Activated T-helper 2 cell treated with anti-CD3 and anti-CD28 coated beads, Interferon-gamma antibody, Interleukin-2, Interleukin-4, amounts not matched to agents 10 μg/mL and 5 μg/mL and 100 μg/mL, durations not matched to agents 14 hours and 24 hours and 36 hours (primary cell): Measurements from ENCODE around the gene PCDH9. TPM values are rescaled to one million over a fixed set of nuclear protein-coding genes. Genes with fewer than 3 reads are reported as not detected.
A peak's percentile ranks its signal among the peaks of the same experiment; 100 is the strongest.

ENCODE experiments used
- DNase-seq: peaks from one replicate; pipeline ENCODE4 v3.0.0; 2021; ENCODE audit warnings: low spot score
- H3K27ac Mint-ChIP-seq: one replicate; pipeline ENCODE4 v1.8.0; 2021; ENCODE audit warnings: mixed read lengths
- H3K27me3 Mint-ChIP-seq: one replicate; pipeline ENCODE4 v1.8.0; 2021; ENCODE audit warnings: low read depth, mixed read lengths
- H3K36me3 Mint-ChIP-seq: one replicate; pipeline ENCODE4 v1.8.0; 2021; ENCODE audit warnings: low read depth, mixed read lengths
- H3K4me1 Mint-ChIP-seq: one replicate; pipeline ENCODE4 v1.8.0; 2021; ENCODE audit warnings: low read depth, mixed read lengths
- H3K4me3 Mint-ChIP-seq: one replicate; pipeline ENCODE4 v1.8.0; 2021; ENCODE audit warnings: low read depth, mild to moderate bottlenecking, moderate library complexity, mixed read lengths
- H3K9me3 Mint-ChIP-seq: one replicate; pipeline ENCODE4 v1.8.0; 2021; ENCODE audit warnings: mixed read lengths
- intact Hi-C: fragments of 100-400 bp; cut with micrococcal nuclease; formaldehyde crosslinking; loops from one replicate; pipeline ENCODE4 v1.15.1; 2023
- total RNA-seq: library from RNA; stranded (reverse); gene quantifications from 2 replicates; pipeline ENCODE4 v1.2.3, GENCODE V29; 2022

The PCDH9 gene
- total RNA-seq, 1 donor from 2014 or later = 0.18 TPM

DNA sequence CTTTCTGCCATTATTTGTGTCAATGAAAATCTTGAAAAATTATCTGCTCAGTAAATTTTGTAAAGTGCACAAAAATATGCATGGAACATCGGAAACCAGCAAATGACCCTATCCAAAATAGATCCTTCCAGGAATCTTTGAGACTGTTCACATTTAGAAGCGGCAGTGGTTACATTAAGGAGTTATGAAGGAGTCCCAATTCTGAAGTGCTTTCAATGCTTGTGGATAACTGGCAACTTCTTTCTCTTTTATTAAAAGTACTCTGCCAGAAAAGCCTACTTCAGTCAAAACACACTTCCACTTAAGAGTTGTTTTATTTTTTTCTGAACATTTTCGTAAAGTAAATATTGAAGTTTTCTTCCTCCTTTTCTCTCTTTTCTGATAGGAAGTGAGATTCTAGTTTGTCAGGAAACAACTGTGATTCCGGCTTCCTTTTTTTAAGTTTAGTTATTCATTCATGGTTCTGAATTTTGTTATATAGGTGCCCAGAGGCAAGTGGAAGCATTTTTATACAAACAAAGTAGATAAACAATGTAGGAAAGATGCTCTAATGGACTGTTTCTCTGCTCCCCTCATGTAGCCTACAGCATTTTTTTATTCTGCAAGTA is 83.5 kb downstream of the PCDH9 start:
- Mint-ChIP-seq H3K27ac (no peak overlapping the region), H3K4me3 (no peak overlapping the region), H3K27me3 (no peaks in the 10 kb centered on the region), H3K36me3 (no peaks in the 10 kb centered on the region), H3K9me3 (no peaks in the 10 kb centered on the region), H3K4me1 (no peaks in the 10 kb centered on the region)
- no peak for DNase-seq
- intact Hi-C loops = no loop called here

DNA sequence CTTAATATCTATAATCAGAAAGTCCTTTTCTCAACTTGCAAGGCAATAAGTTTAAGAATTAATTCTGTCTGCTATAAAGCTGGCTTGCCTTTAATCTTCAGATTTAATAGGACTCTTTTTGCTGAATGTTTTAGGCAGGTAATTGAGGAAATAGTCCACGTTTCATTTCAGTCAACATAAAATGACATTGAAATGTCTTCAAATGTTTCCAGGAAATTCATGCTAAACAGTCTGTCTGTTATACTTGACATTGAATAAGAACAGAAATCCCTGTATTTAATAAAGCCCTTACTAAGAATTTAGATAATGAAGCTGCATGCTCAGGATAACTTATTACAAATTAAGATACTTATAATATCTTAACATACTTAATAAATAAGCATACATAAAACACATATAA is 84.2 kb downstream of the PCDH9 start:
- intact Hi-C loops = no loop called here
- no peak overlapping the region for H3K27ac Mint-ChIP-seq
- H3K4me1 Mint-ChIP-seq = no peaks in the 10 kb centered on the region
- no peaks in the 10 kb centered on the region for H3K9me3 Mint-ChIP-seq
- H3K4me3 Mint-ChIP-seq = no peak overlapping the region
- H3K27me3 Mint-ChIP-seq = no peaks in the 10 kb centered on the region
- DNase-seq = no peak
- no peaks in the 10 kb centered on the region for H3K36me3 Mint-ChIP-seq

DNA sequence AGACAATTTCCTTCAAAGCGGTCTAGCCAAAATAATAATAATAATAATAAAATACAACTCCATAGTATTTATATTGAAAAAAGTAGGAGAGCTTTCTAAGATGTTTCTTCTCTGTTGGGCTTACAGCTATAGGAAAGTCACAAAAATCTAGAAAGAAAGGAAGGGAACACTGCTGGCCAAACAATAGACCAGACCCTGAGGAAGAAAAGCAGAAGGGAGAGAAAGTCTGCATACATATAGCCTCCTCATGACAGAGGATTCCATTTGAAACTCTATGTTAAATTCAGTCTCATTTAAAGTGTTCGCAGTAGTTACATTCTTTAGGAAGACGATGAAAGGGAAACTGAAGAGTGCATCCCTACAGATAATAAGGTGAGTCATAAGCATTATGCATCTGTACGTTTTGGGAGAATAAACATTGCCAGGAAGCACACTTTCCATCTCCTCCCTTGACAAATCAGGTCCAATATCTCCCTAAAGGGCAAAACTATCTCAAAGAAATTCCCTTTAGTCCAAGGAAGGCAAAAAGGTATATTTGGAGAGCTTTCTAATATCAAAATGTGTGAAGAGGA is 86.5 kb downstream of the PCDH9 start:
- no peak for DNase-seq
- H3K36me3 Mint-ChIP-seq = no peaks in the 10 kb centered on the region
- no peaks in the 10 kb centered on the region for H3K4me1 Mint-ChIP-seq
- no peak overlapping the region for H3K4me3 Mint-ChIP-seq
- no peaks in the 10 kb centered on the region for H3K27me3 Mint-ChIP-seq
- no peaks in the 10 kb centered on the region for H3K9me3 Mint-ChIP-seq
- no peak overlapping the region for H3K27ac Mint-ChIP-seq
- intact Hi-C loops = no loop called here

DNA sequence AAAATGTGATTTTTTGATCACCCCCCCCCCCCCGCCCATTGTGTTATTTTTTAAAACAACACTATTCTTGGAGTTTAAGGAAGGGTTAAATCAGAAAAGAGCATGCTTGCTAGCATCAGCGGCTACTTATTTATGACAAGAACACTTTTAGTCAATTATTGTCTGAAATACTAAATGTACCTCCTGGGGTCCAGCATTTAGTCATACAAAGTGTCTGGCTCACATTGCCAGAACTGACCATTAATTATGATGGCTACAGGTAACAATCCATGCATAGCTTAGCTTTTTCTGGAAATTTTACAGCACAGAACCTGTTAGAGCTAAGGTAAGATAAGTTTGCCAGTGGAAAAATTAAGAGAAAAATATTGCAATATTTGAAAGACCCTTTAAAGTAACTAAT is 90.1 kb downstream of the PCDH9 start:
- intact Hi-C loops = no loop called here
- DNase-seq = no peak
- Mint-ChIP-seq H3K27ac (no peak overlapping the region), H3K9me3 (no peaks in the 10 kb centered on the region), H3K4me1 (no peaks in the 10 kb centered on the region), H3K27me3 (no peaks in the 10 kb centered on the region), H3K4me3 (no peak overlapping the region), H3K36me3 (no peaks in the 10 kb centered on the region)

DNA sequence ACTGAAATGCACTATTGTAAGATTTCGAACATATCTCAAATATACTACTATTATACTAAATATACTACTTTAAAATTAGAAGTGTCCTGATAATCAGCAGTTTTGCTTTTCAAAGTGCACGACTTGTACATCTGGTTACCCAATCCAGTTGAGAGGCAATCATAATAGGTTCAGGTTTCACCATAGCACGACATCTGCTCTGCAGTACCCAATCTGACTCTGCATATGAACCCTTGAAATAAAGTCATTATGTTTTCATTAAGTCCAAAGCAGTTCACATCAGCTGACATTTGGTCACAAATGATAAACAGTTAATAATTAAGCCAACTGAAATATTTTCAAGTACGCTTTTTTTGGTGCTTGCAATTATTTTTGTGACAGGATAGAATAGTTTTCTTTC is 90.6 kb downstream of the PCDH9 start:
- no peak for DNase-seq
- Mint-ChIP-seq H3K4me1 (no peaks in the 10 kb centered on the region), H3K27me3 (no peaks in the 10 kb centered on the region), H3K36me3 (no peaks in the 10 kb centered on the region), H3K9me3 (no peaks in the 10 kb centered on the region), H3K4me3 (no peak overlapping the region), H3K27ac (no peak overlapping the region)
- intact Hi-C loops = no loop called here

DNA sequence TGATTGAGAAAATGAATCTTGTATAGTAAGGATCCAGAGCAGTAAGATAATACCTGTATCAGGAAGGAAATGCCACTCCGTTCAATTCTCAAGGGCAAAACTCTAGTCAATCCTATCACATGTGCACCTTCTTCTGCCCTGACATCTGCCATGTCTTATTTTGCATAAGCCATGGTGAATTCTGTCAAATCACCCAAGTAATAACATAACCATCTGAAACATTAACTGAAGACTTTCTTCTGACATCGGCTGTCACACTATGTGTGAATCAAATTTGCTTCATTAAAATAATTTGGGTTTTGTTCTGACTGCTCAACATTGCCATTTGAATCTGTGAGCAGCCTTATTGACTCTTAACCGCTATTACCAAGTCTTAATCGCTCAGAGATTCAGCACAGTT is 91.2 kb downstream of the PCDH9 start:
- H3K27ac Mint-ChIP-seq = no peak overlapping the region
- no peak for DNase-seq
- H3K9me3 Mint-ChIP-seq = no peaks in the 10 kb centered on the region
- H3K27me3 Mint-ChIP-seq = no peaks in the 10 kb centered on the region
- no peaks in the 10 kb centered on the region for H3K36me3 Mint-ChIP-seq
- intact Hi-C loops = no loop called here
- H3K4me3 Mint-ChIP-seq = no peak overlapping the region
- peaks cover 3% of the 10 kb centered on the region for H3K4me1 Mint-ChIP-seq

DNA sequence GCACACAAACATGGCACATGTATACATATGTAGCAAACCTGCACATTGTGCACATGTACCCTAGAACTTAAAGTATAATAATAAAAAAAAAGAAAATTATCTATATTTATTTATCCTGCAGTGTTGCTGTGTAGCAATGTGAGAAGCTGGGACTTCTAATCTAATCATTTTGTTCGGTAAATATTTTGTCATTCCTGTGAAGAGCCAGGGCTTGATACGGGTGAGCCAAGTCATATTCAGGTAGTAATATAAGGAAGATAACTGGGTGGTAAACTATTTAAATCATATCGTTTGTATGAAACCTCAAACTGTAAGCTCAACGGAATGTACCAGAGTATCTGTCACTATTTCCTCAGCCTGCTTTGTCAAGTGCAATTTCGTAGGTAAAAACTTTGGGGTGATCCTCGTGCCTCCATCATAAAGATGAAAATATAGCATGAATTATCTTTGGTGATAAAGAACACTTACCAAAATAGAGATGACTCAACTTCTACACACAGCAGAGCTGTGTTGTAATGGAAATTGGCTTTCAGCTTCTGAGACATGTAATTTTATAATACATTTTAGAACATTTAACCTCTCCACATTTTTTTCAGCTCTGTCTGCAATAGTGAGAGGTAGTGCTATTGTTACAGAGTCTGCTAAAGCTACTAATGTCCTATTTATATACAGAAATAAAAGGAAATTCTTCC is 92.9 kb downstream of the PCDH9 start:
- Mint-ChIP-seq H3K4me1 (peaks cover 3% of the 10 kb centered on the region), H3K9me3 (no peaks in the 10 kb centered on the region), H3K36me3 (no peaks in the 10 kb centered on the region), H3K4me3 (no peak overlapping the region), H3K27ac (no peak overlapping the region), H3K27me3 (no peaks in the 10 kb centered on the region)
- no peak for DNase-seq
- intact Hi-C loops = no loop called here

DNA sequence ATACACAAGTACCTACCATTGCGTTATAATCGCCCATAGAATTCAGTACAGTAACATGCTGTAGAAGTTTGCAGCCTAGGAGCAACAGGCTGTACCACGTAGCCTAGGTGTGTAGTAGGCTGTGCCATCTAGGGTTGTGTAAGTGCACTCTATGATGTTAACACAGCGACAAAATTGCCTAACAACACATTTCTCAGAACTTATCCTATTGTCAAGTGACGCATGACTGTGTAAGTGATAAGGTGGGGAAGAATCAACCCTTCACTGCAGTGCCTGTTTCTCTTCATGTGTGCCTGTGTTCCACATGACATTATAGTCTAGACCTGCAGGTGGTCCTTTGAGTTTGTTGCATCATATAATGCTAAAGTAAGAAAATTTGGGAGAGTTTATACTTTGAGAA is 94.0 kb downstream of the PCDH9 start:
- Mint-ChIP-seq H3K4me1 (peaks cover 3% of the 10 kb centered on the region), H3K27ac (no peak overlapping the region), H3K4me3 (no peak overlapping the region), H3K36me3 (no peaks in the 10 kb centered on the region), H3K27me3 (no peaks in the 10 kb centered on the region), H3K9me3 (no peaks in the 10 kb centered on the region)
- no peak for DNase-seq
- intact Hi-C loops = no loop called here

DNA sequence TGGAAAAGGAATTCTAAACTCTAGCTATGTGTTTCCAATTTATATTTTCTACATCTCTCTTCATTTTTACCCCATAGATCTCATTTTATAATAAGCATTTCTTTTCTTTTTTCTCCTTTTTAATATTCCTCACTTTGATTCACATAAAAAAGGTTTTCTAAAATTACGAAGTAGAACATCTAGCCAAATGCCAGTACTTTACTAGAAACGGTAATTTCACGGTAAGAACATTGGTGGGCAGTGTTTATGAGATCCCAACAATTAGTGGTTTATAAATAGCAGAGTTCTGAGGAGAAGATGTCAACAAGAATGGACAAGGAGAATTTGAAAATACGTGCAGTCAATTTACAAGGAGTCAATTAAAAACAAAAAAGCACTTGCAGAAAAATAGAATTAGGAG is 94.8 kb downstream of the PCDH9 start:
- intact Hi-C loops = no loop called here
- DNase-seq = no peak
- no peaks in the 10 kb centered on the region for H3K36me3 Mint-ChIP-seq
- H3K27me3 Mint-ChIP-seq = no peaks in the 10 kb centered on the region
- H3K4me3 Mint-ChIP-seq = no peak overlapping the region
- H3K9me3 Mint-ChIP-seq = no peaks in the 10 kb centered on the region
- peaks cover 3% of the 10 kb centered on the region for H3K4me1 Mint-ChIP-seq
- no peak overlapping the region for H3K27ac Mint-ChIP-seq

DNA sequence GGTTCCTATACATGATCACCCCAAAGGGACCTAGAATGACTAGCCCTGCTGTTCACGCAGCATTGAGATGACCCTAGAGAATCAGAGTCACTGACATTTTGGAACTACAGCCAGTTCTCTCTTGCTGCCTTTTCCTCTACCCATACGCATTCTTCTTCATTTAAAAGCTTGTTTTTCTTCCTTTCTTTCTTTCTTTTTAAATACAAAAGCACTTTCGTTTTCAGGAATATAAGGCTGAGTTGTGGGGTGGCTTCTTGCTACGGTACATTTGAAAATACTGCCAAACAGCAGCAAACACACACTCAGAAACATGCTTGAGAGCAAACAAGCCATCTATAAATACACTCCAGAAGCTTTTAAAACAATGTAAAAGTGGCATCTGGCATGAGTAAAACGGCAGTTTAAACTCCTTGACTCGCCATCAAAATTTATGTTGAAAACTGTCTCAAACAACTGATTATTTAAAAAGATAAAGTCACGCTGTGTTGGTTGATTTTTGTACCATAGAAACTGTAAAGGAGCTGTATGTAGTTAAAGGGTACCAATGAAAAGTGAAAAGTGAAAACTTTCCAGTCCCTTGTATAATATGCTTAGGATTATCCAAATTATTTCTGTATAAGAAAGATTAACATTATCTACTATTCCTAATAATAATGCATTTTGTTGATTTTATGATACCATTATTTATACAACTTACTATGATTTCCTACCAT is 95.6 kb downstream of the PCDH9 start:
- H3K4me1 Mint-ChIP-seq = peaks cover 3% of the 10 kb centered on the region
- DNase-seq = no peak
- no peaks in the 10 kb centered on the region for H3K36me3 Mint-ChIP-seq
- no peak overlapping the region for H3K27ac Mint-ChIP-seq
- intact Hi-C loops = no loop called here
- H3K9me3 Mint-ChIP-seq = no peaks in the 10 kb centered on the region
- H3K27me3 Mint-ChIP-seq = no peaks in the 10 kb centered on the region
- peak overlapping the region; percentile 2 for H3K4me3 Mint-ChIP-seq

DNA sequence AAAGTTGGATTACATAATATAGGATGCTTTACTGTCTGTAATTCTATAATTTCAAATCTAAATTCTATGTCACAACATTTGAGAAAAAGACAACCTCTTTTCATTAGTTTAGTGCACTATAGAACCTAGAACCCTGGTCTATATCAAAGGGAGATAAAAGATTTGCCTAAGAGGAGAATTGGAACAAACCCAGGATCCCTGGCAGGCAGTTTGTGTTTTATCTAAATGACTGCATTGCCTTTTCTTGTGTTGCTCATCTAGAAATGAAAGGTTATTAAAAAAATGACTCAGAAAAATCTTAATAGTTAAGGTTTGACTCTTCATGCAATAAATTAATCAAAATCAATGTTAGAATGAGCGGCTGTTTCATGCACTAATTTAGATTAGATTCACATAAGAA is 96.7 kb downstream of the PCDH9 start:
- Mint-ChIP-seq H3K4me1 (peaks cover 3% of the 10 kb centered on the region), H3K4me3 (no peak overlapping the region), H3K36me3 (no peaks in the 10 kb centered on the region), H3K9me3 (no peaks in the 10 kb centered on the region), H3K27me3 (no peaks in the 10 kb centered on the region), H3K27ac (no peak overlapping the region)
- intact Hi-C loops = no loop called here
- DNase-seq = no peak

DNA sequence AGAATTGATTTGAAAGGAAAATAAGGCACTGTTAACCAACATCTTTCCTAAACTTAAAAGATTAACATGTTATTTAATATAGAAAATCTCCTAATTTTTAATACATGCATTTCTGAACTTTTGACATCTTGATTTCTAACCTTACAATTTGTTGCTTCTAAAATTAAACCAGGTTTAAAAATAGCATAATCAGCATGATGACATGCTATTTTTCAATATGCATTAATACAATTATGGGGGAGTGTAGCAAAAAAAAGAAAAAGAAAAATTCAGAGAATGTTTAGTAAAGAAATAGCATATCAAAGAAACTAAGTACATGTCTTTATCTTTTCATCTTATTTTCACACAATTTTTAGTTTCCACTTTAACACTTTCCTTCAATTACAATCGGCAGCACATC is 98.7 kb downstream of the PCDH9 start:
- no peak for DNase-seq
- Mint-ChIP-seq H3K36me3 (no peaks in the 10 kb centered on the region), H3K27me3 (no peaks in the 10 kb centered on the region), H3K27ac (no peak overlapping the region), H3K9me3 (no peaks in the 10 kb centered on the region), H3K4me3 (no peak overlapping the region), H3K4me1 (peaks cover 3% of the 10 kb centered on the region)
- intact Hi-C loops = no loop called here

DNA sequence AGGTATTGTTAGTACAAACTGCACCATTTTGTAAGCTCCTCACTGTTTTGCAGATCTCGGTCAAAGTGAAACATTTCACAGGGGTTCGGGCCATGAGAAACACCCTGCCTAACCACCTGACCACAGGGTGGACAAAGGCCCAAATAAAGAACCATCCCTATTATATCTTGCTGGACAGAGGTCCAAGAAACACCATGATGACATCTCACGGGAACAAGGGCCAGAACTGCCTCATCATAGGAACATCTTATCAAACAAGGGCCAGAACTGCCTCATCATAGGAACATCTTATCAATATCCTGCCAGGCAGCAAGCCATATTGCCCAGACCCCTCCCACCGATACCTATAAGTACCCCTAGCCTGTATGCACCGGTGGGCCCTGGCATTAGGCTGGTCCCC is 99.7 kb downstream of the PCDH9 start:
- intact Hi-C loops = no loop called here
- H3K27me3 Mint-ChIP-seq = no peaks in the 10 kb centered on the region
- H3K4me1 Mint-ChIP-seq = peaks cover 3% of the 10 kb centered on the region
- no peaks in the 10 kb centered on the region for H3K36me3 Mint-ChIP-seq
- H3K9me3 Mint-ChIP-seq = no peaks in the 10 kb centered on the region
- no peak for DNase-seq
- no peak overlapping the region for H3K27ac Mint-ChIP-seq
- H3K4me3 Mint-ChIP-seq = no peak overlapping the region
